Dendritic cell treated with granulocyte-macrophage colony-stimulating factor and Interleukin-4, amounts not matched to agents 40 ng/mL and 50 ng/mL, for 4 days (primary cell): Measurements from ENCODE around the gene SPTAN1.

Experiments
- H3K27ac Mint-ChIP-seq: one replicate; pipeline ENCODE4 v1.8.0; 2022; ENCODE audit warnings: mild to moderate bottlenecking, mixed read lengths
- H3K27me3 Mint-ChIP-seq: one replicate; pipeline ENCODE4 v1.8.0; 2022; ENCODE audit warnings: mild to moderate bottlenecking, mixed read lengths
- H3K36me3 Mint-ChIP-seq: one replicate; pipeline ENCODE4 v1.8.0; 2022; ENCODE audit warnings: low read depth, mixed read lengths
- H3K4me1 Mint-ChIP-seq: one replicate; pipeline ENCODE4 v1.8.0; 2022; ENCODE audit warnings: low read depth, mixed read lengths
- H3K4me3 Mint-ChIP-seq: one replicate; pipeline ENCODE4 v1.8.0; 2022; ENCODE audit warnings: mild to moderate bottlenecking, moderate library complexity, mixed read lengths
- H3K9me3 Mint-ChIP-seq: one replicate; pipeline ENCODE4 v1.8.0; 2022; ENCODE audit warnings: mixed read lengths
- intact Hi-C: fragments of 100-400 bp; cut with micrococcal nuclease; formaldehyde crosslinking; loops from one replicate; pipeline ENCODE4 v1.15.0; 2022

Gene SPTAN1

GRCh38 chr9:128540634-128541360 is 11.6 kb upstream of the SPTAN1 start:
- Mint-ChIP-seq H3K4me1 (peaks cover 19% of the 10 kb centered on the region), H3K9me3 (no peaks in the 10 kb centered on the region), H3K36me3 (peaks cover 71% of the 10 kb centered on the region), H3K4me3 (no peak overlapping the region), H3K27me3 (no peaks in the 10 kb centered on the region), H3K27ac (peak overlapping the region; percentile 77)
- intact Hi-C loops: no loop called here

- intact Hi-C loops: no loop called here
- no peaks in the 10 kb centered on the region for H3K27me3 Mint-ChIP-seq
- H3K9me3 Mint-ChIP-seq: no peaks in the 10 kb centered on the region
- no peak overlapping the region for H3K27ac Mint-ChIP-seq
- peaks cover 35% of the 10 kb centered on the region for H3K4me1 Mint-ChIP-seq
- H3K4me3 Mint-ChIP-seq: no peak overlapping the region
- peaks cover 19% of the 10 kb centered on the region for H3K36me3 Mint-ChIP-seq
Measured at GRCh38 chr9:128546504-128546903, 5.9 kb upstream of the SPTAN1 start.

- Mint-ChIP-seq H3K27me3 (no peaks in the 10 kb centered on the region), H3K4me1 (peaks cover 37% of the 10 kb centered on the region), H3K9me3 (no peaks in the 10 kb centered on the region), H3K27ac (no peak overlapping the region), H3K4me3 (no peak overlapping the region), H3K36me3 (peaks cover 6% of the 10 kb centered on the region)
- intact Hi-C loops: no loop called here
Measured at GRCh38 chr9:128548876-128549275, 3.5 kb upstream of the SPTAN1 start.

- Mint-ChIP-seq H3K9me3 (no peaks in the 10 kb centered on the region), H3K27ac (no peak overlapping the region), H3K36me3 (peaks cover 6% of the 10 kb centered on the region), H3K4me1 (peaks cover 37% of the 10 kb centered on the region), H3K4me3 (no peak overlapping the region), H3K27me3 (no peaks in the 10 kb centered on the region)
- intact Hi-C loops: loop anchor here (10.0 kb wide), 1 partner anchor 175 kb away; the partner anchor contains the start of gene URM1
Measured at GRCh38 chr9:128550226-128550625, 2.2 kb upstream of the SPTAN1 start.

GRCh38 chr9:128550770-128551656 is 1.4 kb upstream of the SPTAN1 start:
- intact Hi-C loops: loop anchor here (10.0 kb wide), 1 partner anchor 176 kb away; the partner anchor contains the start of gene URM1
- Mint-ChIP-seq H3K27me3 (no peaks in the 10 kb centered on the region), H3K4me3 (no peak overlapping the region), H3K4me1 (peaks cover 37% of the 10 kb centered on the region), H3K36me3 (peaks cover 6% of the 10 kb centered on the region), H3K9me3 (no peaks in the 10 kb centered on the region), H3K27ac (no peak overlapping the region)

- no peak overlapping the region for H3K27ac Mint-ChIP-seq
- no peaks in the 10 kb centered on the region for H3K27me3 Mint-ChIP-seq
- no peaks in the 10 kb centered on the region for H3K9me3 Mint-ChIP-seq
- intact Hi-C loops: loop anchor here (2.0 to 10.0 kb wide), 2 partner anchors 47 to 177 kb away; partner anchors contain the start of genes GLE1 and URM1
- no peak overlapping the region for H3K4me3 Mint-ChIP-seq
- H3K36me3 Mint-ChIP-seq: peaks cover 6% of the 10 kb centered on the region
- H3K4me1 Mint-ChIP-seq: peaks cover 37% of the 10 kb centered on the region
Measured at GRCh38 chr9:128551657-128552152, 682 bp upstream of the SPTAN1 start.

- H3K9me3 Mint-ChIP-seq: no peaks in the 10 kb centered on the region
- intact Hi-C loops: loop anchor here (2.0 to 10.0 kb wide), 2 partner anchors 48 to 178 kb away; partner anchors contain the start of genes GLE1 and URM1
- no peak overlapping the region for H3K4me3 Mint-ChIP-seq
- peaks cover 6% of the 10 kb centered on the region for H3K36me3 Mint-ChIP-seq
- H3K4me1 Mint-ChIP-seq: peaks cover 37% of the 10 kb centered on the region
- no peaks in the 10 kb centered on the region for H3K27me3 Mint-ChIP-seq
- no peak overlapping the region for H3K27ac Mint-ChIP-seq
Measured at GRCh38 chr9:128552744-128553440, 505 bp downstream of the SPTAN1 start.

- intact Hi-C loops: loop anchor here (2.0 to 10.0 kb wide), 2 partner anchors 49 to 179 kb away; partner anchors contain the start of genes GLE1 and URM1
- H3K36me3 Mint-ChIP-seq: peaks cover 6% of the 10 kb centered on the region
- H3K27ac Mint-ChIP-seq: no peak overlapping the region
- H3K27me3 Mint-ChIP-seq: no peaks in the 10 kb centered on the region
- no peak overlapping the region for H3K4me3 Mint-ChIP-seq
- H3K4me1 Mint-ChIP-seq: peaks cover 40% of the 10 kb centered on the region
- H3K9me3 Mint-ChIP-seq: no peaks in the 10 kb centered on the region
Measured at GRCh38 chr9:128553728-128554127, 1.3 kb downstream of the SPTAN1 start.

- intact Hi-C loops: loop anchor here (10.0 kb wide), 1 partner anchor 180 kb away; the partner anchor contains the start of gene URM1
- Mint-ChIP-seq H3K27me3 (no peaks in the 10 kb centered on the region), H3K4me1 (peaks cover 41% of the 10 kb centered on the region), H3K27ac (no peak overlapping the region), H3K36me3 (peaks cover 6% of the 10 kb centered on the region), H3K4me3 (no peak overlapping the region), H3K9me3 (no peaks in the 10 kb centered on the region)
Measured at GRCh38 chr9:128554155-128554862, 1.9 kb downstream of the SPTAN1 start.

GRCh38 chr9:128555180-128555721 is 2.9 kb downstream of the SPTAN1 start:
- no peaks in the 10 kb centered on the region for H3K9me3 Mint-ChIP-seq
- no peaks in the 10 kb centered on the region for H3K27me3 Mint-ChIP-seq
- peaks cover 10% of the 10 kb centered on the region for H3K36me3 Mint-ChIP-seq
- no peak overlapping the region for H3K4me3 Mint-ChIP-seq
- H3K27ac Mint-ChIP-seq: no peak overlapping the region
- intact Hi-C loops: loop anchor here (10.0 kb wide), 1 partner anchor 180 kb away; the partner anchor contains the start of gene URM1
- H3K4me1 Mint-ChIP-seq: peaks cover 32% of the 10 kb centered on the region

- Mint-ChIP-seq H3K27me3 (no peaks in the 10 kb centered on the region), H3K4me3 (no peak overlapping the region), H3K27ac (no peak overlapping the region), H3K36me3 (peaks cover 15% of the 10 kb centered on the region), H3K4me1 (peaks cover 22% of the 10 kb centered on the region), H3K9me3 (no peaks in the 10 kb centered on the region)
- intact Hi-C loops: loop anchor here (10.0 kb wide), 1 partner anchor 181 kb away; the partner anchor contains the start of gene URM1
Measured at GRCh38 chr9:128556276-128556675, 3.9 kb downstream of the SPTAN1 start.

- Mint-ChIP-seq H3K27me3 (no peaks in the 10 kb centered on the region), H3K4me3 (no peak overlapping the region), H3K4me1 (peaks cover 14% of the 10 kb centered on the region), H3K27ac (no peak overlapping the region), H3K9me3 (no peaks in the 10 kb centered on the region), H3K36me3 (peaks cover 15% of the 10 kb centered on the region)
- intact Hi-C loops: loop anchor here (10.0 kb wide), 1 partner anchor 182 kb away; the partner anchor contains the start of gene URM1
Measured at GRCh38 chr9:128556926-128557634, 4.7 kb downstream of the SPTAN1 start.
